Astrocyte of the cerebellum (primary cell): ENCODE measurements around the gene INTS7.

Experiments
- DNase-seq: peaks from one replicate; pipeline ENCODE4 v3.0.0-alpha.2; 2011; ENCODE audit warnings: low read depth
- H3K4me3 ChIP-seq: 2 replicates; pipeline ENCODE4 v1.5.1; 2011; ENCODE audit warnings: mild to moderate bottlenecking, low read depth, low read length, moderate library complexity
- in situ Hi-C: cut with HindIII; loops from 2 replicates; pipeline ENCODE4 v1.10.0; 2017; ENCODE audit warnings: low sequenced_read_pairs
- TF ChIP-seq, protein P1 (sequence below): IDR thresholded peaks from 2 replicates; pipeline ENCODE4 v1.5.1; 2012; ENCODE audit warnings: low read length, low read depth, moderate library complexity, mild to moderate bottlenecking; ENCODE audit errors: missing control alignments

INTS7 gene

GRCh38 chr1:211932231-211932932, 103.0 kb downstream of the INTS7 start:
- TF ChIP-seq, protein P1, sequence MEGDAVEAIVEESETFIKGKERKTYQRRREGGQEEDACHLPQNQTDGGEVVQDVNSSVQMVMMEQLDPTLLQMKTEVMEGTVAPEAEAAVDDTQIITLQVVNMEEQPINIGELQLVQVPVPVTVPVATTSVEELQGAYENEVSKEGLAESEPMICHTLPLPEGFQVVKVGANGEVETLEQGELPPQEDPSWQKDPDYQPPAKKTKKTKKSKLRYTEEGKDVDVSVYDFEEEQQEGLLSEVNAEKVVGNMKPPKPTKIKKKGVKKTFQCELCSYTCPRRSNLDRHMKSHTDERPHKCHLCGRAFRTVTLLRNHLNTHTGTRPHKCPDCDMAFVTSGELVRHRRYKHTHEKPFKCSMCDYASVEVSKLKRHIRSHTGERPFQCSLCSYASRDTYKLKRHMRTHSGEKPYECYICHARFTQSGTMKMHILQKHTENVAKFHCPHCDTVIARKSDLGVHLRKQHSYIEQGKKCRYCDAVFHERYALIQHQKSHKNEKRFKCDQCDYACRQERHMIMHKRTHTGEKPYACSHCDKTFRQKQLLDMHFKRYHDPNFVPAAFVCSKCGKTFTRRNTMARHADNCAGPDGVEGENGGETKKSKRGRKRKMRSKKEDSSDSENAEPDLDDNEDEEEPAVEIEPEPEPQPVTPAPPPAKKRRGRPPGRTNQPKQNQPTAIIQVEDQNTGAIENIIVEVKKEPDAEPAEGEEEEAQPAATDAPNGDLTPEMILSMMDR, result no peak
- DNase-seq, result no peak
- H3K4me3 ChIP-seq, result no peak overlapping the region
- in situ Hi-C loops, result no loop called here

DNA sequence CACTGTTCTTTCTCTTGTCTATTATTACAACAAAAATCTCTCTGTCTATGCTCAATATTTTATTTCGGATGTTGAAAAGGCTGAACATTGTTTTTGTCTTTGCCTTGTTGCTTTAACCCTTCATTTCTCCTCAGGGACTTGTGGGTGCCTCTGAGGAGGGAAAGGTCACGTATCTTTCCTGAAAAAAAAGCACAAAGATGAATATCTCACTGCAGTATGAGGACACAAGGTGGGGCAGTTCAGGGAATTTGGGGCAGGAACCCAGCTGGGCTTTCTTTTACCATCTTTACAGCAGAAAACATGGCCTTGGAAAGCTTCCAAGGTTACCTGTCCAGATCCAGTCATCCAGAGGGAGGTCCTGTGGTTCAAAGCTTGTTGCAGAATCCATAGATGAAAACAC, 105.7 kb downstream of the INTS7 start:
- DNase-seq, result no peak
- no peak overlapping the region for H3K4me3 ChIP-seq
- in situ Hi-C loops, result no loop called here
- TF ChIP-seq, protein P1, result no peak

- TF ChIP-seq, protein P1, result no peak
- no peak overlapping the region for H3K4me3 ChIP-seq
- in situ Hi-C loops, result no loop called here
- DNase-seq, result no peak
Measured at GRCh38 chr1:211928993-211929637, 106.2 kb downstream of the INTS7 start.

- in situ Hi-C loops, result no loop called here
- DNase-seq, result no peak
- TF ChIP-seq, protein P1, result no peak
- H3K4me3 ChIP-seq, result no peak overlapping the region
Measured at GRCh38 chr1:211928290-211928801, 107.0 kb downstream of the INTS7 start.

DNA sequence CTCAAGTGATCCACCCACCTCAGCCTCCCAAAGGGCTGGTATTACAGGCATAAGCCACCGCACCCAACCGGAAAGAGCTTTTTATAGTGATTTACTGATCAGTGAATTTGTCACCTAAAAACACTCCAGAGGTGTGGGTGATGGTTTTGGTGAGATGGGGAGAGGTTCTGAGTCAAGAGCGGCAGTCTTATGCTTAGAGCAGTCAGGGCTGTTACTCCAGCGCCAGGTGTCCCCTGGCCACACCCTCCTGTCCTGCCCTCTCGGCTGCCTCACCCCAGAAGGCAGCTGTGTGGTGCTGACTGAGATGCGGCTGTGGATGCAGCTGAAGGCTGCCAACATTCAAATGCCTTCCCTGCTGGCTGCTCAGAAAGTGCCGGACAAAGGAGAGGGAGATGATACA, 110.3 kb downstream of the INTS7 start:
- no peak for DNase-seq
- TF ChIP-seq, protein P1, result no peak
- in situ Hi-C loops, result no loop called here

GRCh38 chr1:211924256-211924655, 111.1 kb downstream of the INTS7 start:
- no peak overlapping the region for H3K4me3 ChIP-seq
- in situ Hi-C loops, result no loop called here
- DNase-seq, result no peak
- TF ChIP-seq, protein P1, result no peak

More for the DNA sequence above, 110.3 kb downstream of the INTS7 start:
- H3K4me3 ChIP-seq, result no peak overlapping the region
